HEK293 (cell line): ENCODE measurements around the gene VPS26C.

Experiments
- CTCF ChIP-seq: fragments of 450-650 bp; formaldehyde crosslinking; IDR thresholded peaks from 2 replicates; pipeline ENCODE4 v1.5.1; 2016; ENCODE audit warnings: missing biosample characterization, missing genetic modification characterization
- SALL2 ChIP-seq: fragments of 450-650 bp; formaldehyde crosslinking; IDR thresholded peaks from 2 replicates; pipeline ENCODE4 v1.5.0; 2017; ENCODE audit warnings: missing biosample characterization, mild to moderate bottlenecking, missing genetic modification characterization, borderline replicate concordance
- TSHZ1 ChIP-seq: fragments of 450-650 bp; formaldehyde crosslinking; IDR thresholded peaks from 2 replicates; pipeline ENCODE4 v1.5.1; 2016; ENCODE audit warnings: missing biosample characterization, missing genetic modification characterization, borderline replicate concordance
- ZBTB17 ChIP-seq: fragments of 450-650 bp; formaldehyde crosslinking; IDR thresholded peaks from 2 replicates; pipeline ENCODE4 v1.5.1; 2016; ENCODE audit warnings: missing biosample characterization, missing genetic modification characterization
- ZFP69B ChIP-seq: fragments of 450-650 bp; formaldehyde crosslinking; IDR thresholded peaks from 2 replicates; pipeline ENCODE4 v1.5.1; 2016; ENCODE audit warnings: missing biosample characterization, missing genetic modification characterization
- ZNF175 ChIP-seq: fragments of 450-650 bp; formaldehyde crosslinking; IDR thresholded peaks from 2 replicates; pipeline ENCODE4 v1.5.1; 2016; ENCODE audit warnings: missing biosample characterization, missing genetic modification characterization
- ZNF341 ChIP-seq: fragments of 450-650 bp; formaldehyde crosslinking; IDR thresholded peaks from 2 replicates; pipeline ENCODE4; 2016; ENCODE audit warnings: low read depth, missing biosample characterization, missing genetic modification characterization
- ZNF677 ChIP-seq: fragments of 450-650 bp; IDR thresholded peaks from 2 replicates; pipeline ENCODE4 v1.5.0; 2018; ENCODE audit warnings: missing biosample characterization, mild to moderate bottlenecking, missing genetic modification characterization, moderate library complexity
- TF ChIP-seq, protein P1 (sequence below): fragments of 450-650 bp; formaldehyde crosslinking; IDR thresholded peaks from 2 replicates; pipeline ENCODE4 v1.5.0; 2017; ENCODE audit warnings: missing biosample characterization, missing genetic modification characterization, borderline replicate concordance
- TF ChIP-seq, protein P2 (sequence below): fragments of 450-650 bp; formaldehyde crosslinking; IDR thresholded peaks from 2 replicates; pipeline ENCODE4 v1.5.1; 2016; ENCODE audit warnings: missing biosample characterization, missing genetic modification characterization

- TF ChIP-seq ZNF677 (no peak), ZBTB17 (tag by site-specific recombination) (no peak; the same call in 1 of the 2 replicates), CTCF (tag by site-specific recombination) (no peak), ZFP69B (no peak), ZNF341 (tag by site-specific recombination) (no peak), TSHZ1 (tag by site-specific recombination) (no peak), ZNF175 (tag by site-specific recombination) (no peak), SALL2 (tag by site-specific recombination) (no peak)
- TF ChIP-seq, protein P1, sequence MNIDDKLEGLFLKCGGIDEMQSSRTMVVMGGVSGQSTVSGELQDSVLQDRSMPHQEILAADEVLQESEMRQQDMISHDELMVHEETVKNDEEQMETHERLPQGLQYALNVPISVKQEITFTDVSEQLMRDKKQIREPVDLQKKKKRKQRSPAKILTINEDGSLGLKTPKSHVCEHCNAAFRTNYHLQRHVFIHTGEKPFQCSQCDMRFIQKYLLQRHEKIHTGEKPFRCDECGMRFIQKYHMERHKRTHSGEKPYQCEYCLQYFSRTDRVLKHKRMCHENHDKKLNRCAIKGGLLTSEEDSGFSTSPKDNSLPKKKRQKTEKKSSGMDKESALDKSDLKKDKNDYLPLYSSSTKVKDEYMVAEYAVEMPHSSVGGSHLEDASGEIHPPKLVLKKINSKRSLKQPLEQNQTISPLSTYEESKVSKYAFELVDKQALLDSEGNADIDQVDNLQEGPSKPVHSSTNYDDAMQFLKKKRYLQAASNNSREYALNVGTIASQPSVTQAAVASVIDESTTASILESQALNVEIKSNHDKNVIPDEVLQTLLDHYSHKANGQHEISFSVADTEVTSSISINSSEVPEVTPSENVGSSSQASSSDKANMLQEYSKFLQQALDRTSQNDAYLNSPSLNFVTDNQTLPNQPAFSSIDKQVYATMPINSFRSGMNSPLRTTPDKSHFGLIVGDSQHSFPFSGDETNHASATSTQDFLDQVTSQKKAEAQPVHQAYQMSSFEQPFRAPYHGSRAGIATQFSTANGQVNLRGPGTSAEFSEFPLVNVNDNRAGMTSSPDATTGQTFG (tag by site-specific recombination) = no peak
- TF ChIP-seq, protein P2, sequence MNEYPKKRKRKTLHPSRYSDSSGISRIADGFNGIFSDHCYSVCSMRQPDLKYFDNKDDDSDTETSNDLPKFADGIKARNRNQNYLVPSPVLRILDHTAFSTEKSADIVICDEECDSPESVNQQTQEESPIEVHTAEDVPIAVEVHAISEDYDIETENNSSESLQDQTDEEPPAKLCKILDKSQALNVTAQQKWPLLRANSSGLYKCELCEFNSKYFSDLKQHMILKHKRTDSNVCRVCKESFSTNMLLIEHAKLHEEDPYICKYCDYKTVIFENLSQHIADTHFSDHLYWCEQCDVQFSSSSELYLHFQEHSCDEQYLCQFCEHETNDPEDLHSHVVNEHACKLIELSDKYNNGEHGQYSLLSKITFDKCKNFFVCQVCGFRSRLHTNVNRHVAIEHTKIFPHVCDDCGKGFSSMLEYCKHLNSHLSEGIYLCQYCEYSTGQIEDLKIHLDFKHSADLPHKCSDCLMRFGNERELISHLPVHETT (tag by site-specific recombination) = no peak
Observed at GRCh38 chr21:37273911-37274690, 7.0 kb upstream of the VPS26C start.
